HL-60/S4 (cell line): ENCODE data around the gene TEAD2.

Source experiments
- in situ Hi-C: fragments of 300-500 bp; cut with MboI; formaldehyde crosslinking; loops from 2 replicates; pipeline ENCODE4 v1.14.3; 2022; ENCODE audit warnings: low sequenced_read_pairs

Gene TEAD2

DNA sequence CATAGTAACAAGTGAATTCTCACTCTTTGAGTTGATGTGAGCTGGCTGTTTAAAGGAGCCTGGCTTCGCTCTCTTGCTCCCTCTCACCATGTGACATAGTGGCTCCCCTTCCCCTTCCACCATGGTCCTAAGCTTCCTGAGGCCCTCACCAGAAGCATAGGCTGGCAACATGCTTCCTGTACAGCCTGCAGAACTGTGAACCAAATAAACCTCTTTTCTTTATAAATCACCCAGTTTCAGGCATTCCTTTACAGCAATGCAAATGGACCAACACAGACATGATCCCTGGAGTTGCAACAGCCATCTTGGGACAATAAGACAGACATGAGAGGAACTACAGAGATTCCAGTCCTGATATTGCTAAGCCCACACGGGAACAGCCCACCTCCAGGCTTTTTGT lies 12.6 kb downstream of the TEAD2 start:
- in situ Hi-C loops, result no loop called here

DNA sequence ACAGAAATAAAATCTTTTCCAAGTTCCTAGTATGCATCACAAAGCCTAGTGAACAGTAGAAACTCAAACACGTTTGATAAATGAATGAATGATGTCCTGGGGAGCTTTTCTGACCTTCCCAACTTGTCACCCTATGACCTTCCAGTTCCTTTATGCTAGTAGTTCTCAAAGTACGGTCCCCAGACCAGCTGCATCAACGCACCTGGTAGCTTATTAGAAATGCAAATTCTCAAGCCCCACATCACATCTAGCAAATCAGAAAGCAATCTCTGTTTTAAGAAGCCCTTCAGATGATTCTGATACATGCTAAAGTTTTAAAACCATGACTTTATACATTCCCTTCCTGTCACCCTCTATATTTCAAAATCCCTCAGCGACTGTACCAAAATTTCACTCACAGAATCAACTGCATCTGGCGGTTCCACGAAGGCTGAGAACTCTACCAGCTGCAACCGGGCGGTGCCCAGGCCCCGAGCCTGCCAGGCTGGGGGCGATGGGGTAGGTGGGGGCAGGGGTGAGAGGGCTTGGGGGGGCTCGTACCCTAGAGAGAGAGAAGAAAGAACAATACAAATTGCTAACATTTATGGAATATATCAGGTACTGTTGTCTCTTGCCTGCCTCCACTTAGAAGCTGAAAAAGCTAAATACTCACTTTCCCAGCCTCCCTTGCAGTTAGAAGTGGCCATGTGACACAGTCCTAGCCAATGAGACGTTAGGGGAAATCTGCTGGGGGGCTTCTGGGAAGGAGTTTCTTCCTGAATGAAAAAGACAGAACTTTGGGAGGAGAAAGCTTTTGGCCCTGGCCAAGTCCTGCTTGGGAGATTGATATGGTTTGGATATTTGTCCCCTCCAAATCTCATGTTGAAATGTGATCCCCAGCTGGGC lies 13.7 kb downstream of the TEAD2 start:
- in situ Hi-C loops, result no loop called here

DNA sequence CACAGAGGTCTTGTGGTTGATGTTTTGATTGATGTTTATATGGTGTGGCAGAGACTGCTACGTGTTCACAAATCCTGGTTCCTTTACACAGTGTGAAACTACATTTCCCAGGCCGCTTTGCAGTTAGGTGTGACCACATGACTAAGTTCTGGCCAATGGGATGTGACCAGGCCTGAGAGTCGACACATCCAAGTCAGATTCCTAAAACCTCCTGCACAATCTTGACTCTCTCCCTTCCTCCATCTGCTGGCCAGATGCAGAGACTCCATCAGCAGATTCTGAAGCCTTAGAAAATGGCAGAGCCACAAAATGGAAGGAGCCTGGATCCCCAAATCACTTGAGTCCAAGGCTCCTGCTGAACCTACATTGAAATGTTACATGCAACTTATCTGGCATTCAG lies 14.4 kb downstream of the TEAD2 start:
- in situ Hi-C loops, result no loop called here

DNA sequence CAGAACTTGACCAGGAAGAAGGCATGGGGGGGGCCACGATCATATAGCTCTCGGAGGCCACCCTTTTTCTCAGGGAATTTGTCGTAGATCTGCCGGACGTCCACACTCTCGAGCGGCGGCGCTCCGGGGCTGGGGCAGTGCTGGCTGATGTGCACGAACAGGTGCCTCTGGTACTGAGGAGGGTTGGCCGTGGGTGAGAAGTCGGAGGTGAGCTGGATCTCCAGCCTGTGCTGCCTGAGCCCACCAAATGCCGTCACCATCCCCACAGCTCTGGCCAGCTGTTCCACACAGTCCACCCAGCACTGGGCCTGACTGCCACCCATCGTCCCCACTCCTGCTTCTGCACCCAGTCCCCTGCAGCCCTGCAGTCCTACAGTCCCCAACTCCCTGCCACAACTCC lies 15.0 kb downstream of the TEAD2 start:
- in situ Hi-C loops, result no loop called here

DNA sequence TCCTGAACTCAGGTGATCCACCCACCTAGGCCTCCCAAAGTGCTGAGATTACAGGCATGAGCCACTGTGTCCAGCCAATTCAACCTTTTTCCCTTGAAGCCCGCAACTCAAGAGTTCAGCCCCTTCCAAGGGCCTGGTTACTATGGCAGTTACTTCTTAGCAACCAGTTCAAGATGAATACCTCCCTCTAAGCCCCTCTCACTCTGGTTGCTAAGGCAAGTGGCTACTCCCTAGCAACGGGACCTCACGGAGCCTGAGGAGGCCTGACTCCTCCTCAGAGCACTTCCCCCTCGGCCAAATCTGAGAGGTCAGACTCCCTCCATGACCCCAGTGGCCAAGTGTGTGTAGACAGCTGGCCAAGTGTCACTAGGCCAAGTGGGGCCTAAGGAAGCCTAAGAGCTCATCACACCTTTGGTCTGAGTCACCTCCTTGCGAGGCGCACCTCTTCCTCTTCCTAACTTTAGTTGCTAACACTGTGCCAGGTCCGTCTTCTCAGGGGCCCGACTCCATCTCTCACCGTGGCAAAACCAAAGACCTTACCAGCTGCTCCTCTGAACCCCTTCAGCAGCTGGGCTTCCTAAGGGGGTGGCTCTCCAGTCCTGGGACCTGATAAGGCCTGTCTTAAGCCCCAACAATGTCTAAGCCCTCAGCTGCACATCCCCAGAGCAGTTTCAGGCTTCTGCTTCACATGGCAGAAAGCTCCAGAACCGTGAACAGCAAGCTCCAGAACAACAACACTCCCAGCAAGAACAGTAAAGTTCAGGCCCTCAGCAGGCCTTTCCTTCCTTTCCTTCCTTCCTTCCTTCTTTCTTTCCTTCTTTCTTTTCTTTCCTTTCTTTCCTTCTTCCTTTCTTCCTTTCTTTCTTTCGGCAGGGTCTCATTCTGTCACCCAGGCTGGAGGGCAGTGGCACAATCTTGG lies 17.5 kb downstream of the TEAD2 start:
- in situ Hi-C loops, result no loop called here

DNA sequence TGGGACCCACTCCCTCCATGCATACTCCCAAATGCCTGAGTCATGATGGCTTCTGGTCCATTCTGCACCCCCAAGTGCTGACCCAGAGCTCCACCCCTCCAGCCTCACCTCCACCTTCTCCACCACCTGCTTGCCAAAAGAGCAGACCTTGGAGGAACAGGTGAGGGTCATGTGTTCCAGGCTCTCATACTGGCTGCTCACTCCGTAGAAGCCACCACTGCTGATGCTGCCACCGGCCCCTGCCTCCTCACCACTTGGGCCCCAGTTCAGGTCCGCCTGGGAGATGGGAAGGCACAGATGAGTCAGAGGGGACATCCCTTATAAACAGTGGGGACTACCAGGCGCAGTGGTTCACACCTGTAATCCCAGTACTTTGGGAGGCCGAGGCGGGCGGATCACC lies 19.1 kb downstream of the TEAD2 start:
- in situ Hi-C loops, result no loop called here

DNA sequence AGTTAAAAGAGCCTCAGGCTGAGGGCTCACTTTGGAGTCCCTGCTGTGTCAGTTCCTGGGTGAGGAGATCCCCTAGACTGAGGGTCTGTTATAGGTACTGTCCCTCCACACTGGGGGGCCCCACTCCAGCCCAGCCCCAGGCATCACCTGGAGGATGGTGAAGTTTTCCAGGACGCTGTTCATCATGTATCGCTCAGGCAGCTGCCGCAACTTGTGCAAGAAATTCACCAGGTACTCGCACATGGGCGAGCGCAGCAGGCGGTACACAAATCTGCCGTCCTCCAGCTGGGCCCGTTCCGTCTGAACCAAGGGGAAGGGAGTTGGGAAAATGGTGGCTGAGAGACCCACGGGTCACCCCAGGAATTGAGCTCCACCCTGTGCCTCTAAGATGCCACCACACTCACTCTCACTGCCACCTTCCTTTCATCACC lies 19.9 kb downstream of the TEAD2 start:
- in situ Hi-C loops, result no loop called here

DNA sequence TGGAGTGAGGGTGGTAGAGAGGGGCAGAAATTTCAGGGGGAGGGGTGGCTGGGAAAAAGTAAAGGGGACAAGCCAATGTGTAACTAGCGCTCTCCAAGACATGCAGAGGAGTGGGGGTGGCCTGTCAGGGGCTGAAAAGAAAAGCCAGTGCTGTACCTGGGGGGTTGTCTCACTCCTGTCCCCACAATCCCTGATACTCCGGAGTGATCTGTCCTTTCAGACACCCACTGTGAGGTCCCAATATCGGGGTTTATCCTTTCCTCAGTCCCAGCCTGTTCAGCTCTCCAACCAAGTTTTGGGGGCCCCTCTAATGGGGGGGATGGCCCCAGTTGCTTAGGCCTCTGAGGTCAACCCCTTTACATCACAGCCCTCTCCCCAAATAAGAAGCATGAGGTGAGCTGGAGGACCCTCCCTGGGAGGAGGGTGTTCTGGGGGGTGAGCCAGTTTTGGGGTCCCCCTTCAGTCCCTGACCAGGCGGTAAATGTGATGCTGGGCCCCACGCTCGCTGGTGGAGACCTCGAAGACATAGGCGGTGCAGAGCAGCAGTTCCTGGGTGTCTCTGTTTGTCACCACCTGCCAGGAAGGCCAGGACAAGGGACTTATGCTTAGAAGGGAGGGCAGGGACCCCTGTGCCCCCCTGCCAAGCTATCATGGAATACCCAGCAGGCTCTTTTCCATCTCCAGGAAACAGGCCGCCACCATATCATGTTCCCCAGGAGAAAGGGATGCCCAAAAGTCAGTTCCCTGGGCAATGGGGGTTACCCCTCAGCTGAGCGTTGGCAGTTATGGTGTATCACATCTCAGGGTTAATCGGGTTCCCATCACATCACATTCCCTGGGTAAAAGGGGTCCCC lies 21.1 kb downstream of the TEAD2 start:
- in situ Hi-C loops, result no loop called here

DNA sequence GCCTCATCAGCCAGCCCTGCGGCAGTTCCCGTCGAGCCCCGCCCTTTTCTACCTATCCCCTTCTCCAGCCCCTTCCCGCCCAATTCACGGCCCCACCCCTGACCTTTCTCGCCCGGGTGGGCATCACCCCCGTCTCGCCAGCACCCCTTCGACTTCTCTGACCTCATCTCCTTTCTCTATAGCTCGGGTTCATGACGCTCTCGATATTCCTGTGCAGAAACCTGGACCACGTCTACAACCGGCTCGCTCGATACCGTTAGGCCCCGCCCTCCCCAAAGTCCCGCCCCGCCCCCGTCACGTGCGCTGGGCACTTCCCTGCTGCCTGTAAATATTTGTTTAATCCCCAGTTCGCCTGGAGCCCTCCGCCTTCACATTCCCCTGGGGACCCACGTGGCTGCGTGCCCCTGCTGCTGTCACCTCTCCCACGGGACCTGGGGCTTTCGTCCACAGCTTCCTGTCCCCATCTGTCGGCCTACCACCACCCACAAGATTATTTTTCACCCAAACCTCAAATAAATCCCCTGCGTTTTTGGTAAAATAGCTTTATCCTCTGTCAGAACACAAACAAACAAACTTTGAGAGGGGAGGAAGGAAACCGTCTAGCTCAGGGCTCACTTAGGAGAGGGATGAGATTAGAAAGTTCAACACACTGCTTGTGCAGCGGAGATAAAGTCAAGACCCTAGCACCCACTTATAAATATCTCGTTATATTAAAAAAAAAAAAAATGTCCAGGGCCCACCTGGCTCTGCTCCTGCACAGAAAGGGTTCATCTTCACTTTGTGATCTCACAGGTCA lies 21.9 kb downstream of the TEAD2 start:
- in situ Hi-C loops, result no loop called here

DNA sequence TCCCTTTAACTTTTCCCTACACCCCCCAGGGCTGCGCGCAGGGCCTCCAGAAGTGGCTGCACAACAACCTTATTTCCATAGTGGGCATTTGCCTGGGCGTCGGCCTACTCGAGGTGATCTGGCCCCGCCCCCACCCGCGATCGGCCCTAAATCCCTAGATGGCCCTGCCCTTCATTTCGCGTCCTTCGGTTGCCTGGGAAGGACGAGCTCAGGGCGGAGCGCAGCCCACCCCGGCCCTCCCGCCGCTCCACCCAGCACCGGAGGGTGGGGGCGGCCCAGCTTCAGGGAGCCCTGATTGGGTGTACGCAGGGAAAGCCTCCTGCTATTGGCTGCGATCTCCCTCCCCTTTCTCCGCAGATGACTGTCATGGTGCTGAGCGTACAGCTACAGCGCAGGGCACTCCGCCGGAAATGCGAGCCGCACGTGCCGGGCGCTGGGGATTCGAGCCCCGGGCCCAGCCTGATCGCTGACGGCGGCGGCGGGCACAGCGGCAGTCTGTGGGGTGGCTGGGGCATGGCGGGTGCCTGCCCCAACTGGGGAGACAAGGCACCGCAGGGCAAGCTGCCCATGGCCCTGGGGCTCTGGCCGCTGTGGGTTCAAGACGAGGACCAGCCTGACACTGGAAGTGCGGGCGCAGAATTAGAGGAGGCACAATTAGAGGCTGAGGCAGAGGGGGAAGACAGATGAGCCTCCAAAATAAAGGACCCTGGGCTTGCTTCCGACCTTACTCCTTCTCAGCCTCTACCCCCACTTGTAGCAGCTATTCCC lies 22.7 kb downstream of the TEAD2 start:
- in situ Hi-C loops, result no loop called here

DNA sequence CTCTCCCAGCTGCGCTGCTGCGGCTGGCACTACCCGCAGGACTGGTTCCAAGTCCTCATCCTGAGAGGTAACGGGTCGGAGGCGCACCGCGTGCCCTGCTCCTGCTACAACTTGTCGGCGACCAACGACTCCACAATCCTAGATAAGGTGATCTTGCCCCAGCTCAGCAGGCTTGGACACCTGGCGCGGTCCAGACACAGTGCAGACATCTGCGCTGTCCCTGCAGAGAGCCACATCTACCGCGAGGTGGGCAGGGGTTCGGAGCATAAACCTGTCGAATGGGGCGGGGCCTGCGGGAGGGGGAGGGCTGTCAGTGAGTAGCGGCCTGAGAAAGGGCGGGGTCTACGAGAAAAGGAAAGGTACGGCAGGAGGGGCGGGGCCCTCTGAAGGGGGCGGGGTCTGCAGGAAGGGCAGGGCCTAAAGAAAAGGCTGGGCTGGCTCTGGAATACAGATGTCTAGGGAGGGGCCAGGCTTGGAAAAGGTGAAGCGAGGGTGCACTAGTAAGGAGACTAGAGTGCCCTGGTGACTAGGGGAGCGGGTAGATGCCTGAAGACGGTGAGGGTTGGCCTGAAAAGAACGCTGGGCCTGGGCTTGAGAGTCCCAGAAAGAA lies 23.4 kb downstream of the TEAD2 start:
- in situ Hi-C loops, result no loop called here

DNA sequence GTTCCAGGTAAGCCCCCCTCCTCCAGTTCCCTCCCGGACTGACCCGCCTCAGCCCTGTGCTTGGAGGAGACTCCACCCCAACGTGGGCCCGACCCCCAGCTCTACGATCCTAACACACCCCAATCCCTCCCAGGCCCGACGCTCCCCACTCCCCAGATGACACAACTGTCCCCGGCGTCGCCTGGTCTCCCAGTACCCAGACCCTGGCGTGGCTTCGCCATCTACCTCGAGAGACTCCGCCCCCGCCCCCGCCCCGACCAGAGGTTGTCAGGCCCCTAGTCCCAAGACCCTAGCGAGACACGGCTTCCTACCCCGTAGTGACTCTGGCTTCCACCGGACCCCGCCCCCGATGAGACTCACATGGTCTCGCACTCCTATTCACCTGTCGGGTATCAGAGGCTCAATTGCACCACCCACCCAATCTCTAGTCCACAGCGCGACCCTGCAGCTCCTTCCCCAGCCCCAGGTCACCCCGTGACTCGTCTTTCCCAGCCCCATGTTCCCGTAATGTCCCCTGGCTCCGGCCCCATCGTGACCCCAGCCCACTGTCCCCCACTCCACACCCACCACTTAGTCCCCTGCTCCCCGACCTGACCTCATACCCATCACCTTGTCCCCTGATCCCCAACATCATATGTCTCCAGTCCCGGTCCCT lies 24.1 kb downstream of the TEAD2 start:
- in situ Hi-C loops, result no loop called here

DNA sequence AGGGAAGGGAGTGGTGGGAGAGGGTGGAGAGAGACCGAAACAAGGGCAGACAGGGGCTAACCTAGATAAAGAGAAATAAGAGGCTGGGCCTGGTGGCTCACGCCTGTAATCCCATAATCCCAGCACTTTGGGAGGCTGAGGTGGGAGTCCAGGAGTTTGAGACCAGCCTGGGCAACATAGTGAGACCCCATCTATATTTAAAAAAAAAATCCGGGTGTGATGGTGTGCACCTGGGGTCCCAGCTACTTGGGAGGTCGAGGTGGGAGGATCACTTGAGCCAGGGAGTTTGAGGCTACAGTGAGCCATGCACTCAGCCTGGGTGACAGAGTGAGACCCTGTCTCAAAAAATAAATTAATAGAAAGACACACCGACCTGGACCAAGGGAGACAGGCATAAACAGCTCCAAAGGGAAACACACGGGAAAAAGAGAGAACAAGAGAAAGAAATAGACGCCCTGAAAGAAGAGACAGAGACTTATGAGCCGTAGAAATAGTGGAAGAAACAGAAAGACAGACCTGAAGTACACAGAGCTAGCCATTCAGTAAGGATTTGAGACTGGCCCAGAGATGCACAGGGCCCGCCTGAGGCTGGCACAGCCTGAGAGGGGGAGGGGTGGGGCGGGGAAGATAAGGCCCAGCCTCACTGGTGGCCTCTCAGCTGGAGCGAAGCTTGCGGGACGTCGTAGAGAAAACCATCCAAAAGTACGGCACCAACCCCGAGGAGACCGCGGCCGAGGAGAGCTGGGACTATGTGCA lies 24.8 kb downstream of the TEAD2 start:
- in situ Hi-C loops, result no loop called here

DNA sequence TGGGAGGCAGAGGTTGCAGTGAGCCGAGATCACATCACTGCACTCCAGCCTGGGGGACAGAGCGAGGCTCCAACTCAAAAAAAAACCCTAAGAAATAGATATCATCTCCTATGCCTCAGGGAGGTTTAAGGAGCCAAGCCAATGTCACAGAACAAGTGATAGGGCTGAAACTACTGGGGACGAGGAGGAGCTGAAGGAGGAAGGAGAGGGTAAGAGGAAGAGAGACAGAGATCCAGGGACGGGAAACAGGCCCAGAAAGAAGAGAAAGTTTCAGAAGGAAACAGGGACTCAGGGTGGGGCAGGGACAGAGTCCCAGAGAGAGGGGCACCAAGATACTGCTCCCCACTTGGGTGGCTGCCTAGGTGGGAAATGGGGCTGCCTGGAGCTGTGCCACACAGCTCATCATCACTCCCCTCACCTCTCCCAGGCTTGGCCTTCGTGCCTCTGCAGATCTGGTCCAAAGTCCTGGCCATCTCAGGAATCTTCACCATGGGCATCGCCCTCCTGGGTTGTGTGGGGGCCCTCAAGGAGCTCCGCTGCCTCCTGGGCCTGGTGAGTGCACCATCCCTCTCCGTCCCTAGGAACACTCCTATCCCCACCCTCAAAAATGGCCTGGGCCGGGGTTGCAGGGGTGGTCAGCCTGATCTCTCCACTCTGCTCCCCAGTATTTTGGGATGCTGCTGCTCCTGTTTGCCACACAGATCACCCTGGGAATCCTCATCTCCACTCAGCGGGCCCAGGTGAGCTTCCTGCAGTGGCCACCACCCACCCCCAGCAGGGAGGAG lies 25.5 kb downstream of the TEAD2 start:
- in situ Hi-C loops, result no loop called here

DNA sequence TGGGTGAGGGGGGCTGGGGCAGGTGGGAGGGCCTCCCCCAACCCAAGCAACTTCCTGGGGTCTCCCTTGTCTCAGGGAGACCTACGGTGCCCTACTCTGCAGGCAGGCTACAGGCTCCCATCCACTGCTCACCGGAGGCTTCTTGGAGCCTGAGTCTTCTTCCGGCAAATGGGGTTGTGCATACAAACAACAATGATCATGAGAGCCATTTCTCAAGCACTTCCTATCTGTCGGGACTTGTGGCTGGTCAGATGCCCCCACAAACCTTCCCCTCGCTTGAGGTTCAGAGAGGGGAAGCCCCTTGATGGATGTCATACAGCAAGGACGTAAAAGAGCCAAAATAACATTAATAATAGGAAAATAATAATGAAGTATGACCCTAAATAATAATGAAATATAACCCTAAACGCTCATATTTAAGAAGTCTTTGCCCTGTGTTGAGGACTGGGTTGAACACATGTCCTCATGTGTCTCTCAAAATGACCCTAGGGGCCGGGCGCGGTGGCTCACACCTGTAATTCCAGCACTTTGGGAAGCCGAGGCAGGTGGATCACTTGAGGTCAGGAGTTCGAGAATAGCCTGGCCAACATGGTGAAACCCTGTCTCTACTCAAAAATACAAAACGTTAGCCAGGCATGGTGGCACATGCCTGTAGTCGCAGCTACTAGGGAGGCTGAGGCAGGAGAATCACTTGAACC lies 26.3 kb downstream of the TEAD2 start:
- in situ Hi-C loops, result no loop called here

DNA sequence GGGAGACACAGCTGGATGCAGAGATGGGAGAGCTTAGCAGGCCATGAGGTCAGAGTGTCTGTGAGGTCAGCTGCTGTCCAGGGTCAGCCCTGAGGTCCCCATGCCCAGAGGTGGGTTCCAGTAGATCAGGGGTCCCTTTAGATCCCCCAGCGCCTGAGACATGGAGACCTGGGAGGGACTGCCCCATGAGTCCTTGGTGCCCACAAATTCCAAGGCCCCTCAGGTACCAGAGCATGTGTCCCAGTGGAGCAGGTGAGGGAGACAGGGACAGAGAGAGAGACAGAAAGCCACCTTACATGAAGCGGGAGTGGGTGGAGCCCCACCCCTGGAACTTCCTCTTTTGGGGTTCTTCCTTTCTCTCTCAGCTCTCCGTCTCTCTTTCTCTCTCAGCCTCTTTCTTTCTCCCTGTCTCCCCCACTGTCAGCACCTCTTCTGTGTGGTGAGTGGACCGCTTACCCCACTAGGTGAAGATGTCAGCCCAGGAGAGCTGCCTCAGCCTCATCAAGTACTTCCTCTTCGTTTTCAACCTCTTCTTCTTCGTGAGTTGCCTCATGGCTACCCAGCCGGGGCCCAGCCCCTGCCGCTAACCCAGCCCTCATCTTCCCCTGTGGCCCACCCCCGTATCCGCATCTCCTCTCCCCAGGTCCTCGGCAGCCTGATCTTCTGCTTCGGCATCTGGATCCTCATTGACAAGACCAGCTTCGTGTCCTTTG lies 27.0 kb downstream of the TEAD2 start, which contains the start of gene CD37:
Gene CD37, plus strand, starts transcription at position 336 of the 713 bp plus-strand sequence. Its CDS starts 135 bp downstream, at position 471.
- in situ Hi-C loops, result no loop called here
